Right lobe of liver (tissue), 4 donors: Measurements from ENCODE around the gene MAPK4.

ENCODE experiments used
- POLR2A ChIP-seq: fragments of 450-650 bp; IDR thresholded peaks from one replicate; pipeline ENCODE4 v1.6.1; 2017; ENCODE audit warnings: antibody characterized with exemption, mild to moderate bottlenecking
- TF ChIP-seq, protein P1 (sequence below), 4 donors: fragments of 200-600 bp in 3 of 4; fragments of 450-650 bp in 1 of 4; IDR thresholded peaks; one replicate each; pipeline versions ENCODE4 v1.5.1 to v1.8.0; 2016 to 2022; ENCODE audit warnings: antibody characterized with exemption in 4 of 4, mild to moderate bottlenecking in 2 of 4
- donor health status: DM: no; HTN: no; CAD: no.
- donor health status: DM: no; HTN: no; CAD: no.
- donor health status: DM: no; HTN: yes; CAD: no.

DNA sequence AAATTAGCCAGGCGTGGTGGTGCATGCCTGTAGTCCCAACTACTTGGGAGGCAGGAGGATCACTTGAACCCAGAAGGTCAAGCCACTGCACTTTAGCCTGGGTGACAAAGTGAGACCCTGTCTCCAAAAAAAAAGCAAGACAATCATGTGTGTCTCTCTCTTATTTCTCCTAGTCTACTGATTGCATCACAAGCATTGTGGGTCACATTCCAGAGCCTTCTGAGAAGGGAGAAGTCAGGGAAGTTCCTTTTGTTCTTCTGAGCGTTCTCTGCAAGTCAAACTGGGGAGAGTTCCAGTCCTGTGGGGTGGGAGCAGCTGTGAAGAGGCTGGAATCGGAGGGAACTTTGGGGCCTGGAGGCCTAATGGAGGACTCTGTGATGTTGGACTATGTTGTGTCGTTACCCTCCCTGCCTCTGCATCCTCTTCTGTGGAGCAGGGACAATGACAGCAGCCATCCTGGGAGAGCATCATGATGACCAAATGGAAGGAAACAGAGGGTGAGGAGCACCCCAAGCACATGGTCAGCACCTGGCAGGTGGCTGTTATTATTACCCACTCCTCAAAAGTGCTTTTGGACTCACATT lies 144.6 kb downstream of the MAPK4 start:
- TF ChIP-seq, protein P1, sequence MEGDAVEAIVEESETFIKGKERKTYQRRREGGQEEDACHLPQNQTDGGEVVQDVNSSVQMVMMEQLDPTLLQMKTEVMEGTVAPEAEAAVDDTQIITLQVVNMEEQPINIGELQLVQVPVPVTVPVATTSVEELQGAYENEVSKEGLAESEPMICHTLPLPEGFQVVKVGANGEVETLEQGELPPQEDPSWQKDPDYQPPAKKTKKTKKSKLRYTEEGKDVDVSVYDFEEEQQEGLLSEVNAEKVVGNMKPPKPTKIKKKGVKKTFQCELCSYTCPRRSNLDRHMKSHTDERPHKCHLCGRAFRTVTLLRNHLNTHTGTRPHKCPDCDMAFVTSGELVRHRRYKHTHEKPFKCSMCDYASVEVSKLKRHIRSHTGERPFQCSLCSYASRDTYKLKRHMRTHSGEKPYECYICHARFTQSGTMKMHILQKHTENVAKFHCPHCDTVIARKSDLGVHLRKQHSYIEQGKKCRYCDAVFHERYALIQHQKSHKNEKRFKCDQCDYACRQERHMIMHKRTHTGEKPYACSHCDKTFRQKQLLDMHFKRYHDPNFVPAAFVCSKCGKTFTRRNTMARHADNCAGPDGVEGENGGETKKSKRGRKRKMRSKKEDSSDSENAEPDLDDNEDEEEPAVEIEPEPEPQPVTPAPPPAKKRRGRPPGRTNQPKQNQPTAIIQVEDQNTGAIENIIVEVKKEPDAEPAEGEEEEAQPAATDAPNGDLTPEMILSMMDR (IDR thresholded peaks at IDR 0.05) = no peak
- TF ChIP-seq POLR2A = no peak
